ENCODE data around the gene PPRC1. TPM values are rescaled to one million over a fixed set of nuclear protein-coding genes. Genes with fewer than 3 reads are reported as not detected.
"Not testable (repeated sequence)": the region's sequence is repeated elsewhere in the genome, so short reads cannot be mapped to it uniquely, and the experiment has no call there.

The PPRC1 gene
- total and polyA plus RNA-seq, 3 donors from 2014 or later: 27.0 to 49.1 (median 38.7) TPM

DNA sequence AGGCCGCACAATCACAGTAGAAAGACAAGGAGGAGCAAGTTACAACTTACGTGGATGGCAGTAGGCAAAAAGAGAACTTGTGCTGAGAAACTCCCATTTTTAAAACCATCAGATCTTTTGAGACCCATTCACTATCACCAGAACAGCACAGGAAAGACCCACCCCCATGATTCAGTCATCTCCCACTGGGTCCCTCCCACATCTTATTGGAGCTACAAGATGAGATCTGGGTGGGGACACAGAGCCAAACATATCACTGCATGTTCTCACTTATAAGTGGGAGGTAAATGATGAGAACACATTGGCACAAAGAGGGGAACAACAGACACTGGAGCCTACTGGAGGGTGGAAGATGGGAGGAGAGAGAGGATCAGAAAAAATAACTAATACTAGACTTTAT is 51.8 kb downstream of the PPRC1 start:
- DNase-seq: no peak
- no peak for TF ChIP-seq POLR2A (IDR thresholded peaks at IDR 0.05)
- TF ChIP-seq, protein P1, sequence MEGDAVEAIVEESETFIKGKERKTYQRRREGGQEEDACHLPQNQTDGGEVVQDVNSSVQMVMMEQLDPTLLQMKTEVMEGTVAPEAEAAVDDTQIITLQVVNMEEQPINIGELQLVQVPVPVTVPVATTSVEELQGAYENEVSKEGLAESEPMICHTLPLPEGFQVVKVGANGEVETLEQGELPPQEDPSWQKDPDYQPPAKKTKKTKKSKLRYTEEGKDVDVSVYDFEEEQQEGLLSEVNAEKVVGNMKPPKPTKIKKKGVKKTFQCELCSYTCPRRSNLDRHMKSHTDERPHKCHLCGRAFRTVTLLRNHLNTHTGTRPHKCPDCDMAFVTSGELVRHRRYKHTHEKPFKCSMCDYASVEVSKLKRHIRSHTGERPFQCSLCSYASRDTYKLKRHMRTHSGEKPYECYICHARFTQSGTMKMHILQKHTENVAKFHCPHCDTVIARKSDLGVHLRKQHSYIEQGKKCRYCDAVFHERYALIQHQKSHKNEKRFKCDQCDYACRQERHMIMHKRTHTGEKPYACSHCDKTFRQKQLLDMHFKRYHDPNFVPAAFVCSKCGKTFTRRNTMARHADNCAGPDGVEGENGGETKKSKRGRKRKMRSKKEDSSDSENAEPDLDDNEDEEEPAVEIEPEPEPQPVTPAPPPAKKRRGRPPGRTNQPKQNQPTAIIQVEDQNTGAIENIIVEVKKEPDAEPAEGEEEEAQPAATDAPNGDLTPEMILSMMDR (IDR thresholded peaks at IDR 0.05): no peak
- Histone ChIP-seq H3K27me3 (no peaks in the 10 kb centered on the region), H3K36me3 (ENCODE audit: low read depth, missing control alignments) (no peaks in the 10 kb centered on the region), H3K9me3 (no peaks in the 10 kb centered on the region), H3K4me3 (no peak overlapping the region), H3K4me1 (peaks cover 3% of the 10 kb centered on the region), H3K27ac (no peak overlapping the region)
- 62 to 88% methylated on average over 2 of the region's 2 CpGs for WGBS, 2 donors
- intact Hi-C loops (cut with DNase I; ENCODE audit: low total_unique reads): no loop called here

DNA sequence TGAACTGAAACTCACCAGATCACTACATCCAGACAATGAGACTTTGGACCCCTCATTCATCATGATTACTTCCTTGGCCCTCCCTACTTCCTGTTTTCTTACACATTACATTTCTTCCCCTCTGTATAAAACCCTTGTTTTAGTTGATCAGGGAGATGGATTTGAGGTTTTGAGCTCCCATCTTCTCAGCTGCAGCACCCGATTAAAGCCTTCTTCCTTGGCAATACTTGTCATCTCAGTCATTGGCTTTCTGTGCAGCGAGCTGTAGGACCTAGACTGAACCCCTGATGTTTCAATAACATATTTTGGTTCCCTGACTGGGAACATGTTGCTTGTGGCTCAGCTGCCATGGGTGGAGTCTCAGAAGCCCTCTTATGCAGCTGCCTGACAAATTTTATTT is 52.4 kb downstream of the PPRC1 start:
- no peak overlapping the region for H3K4me3 ChIP-seq
- H3K36me3 ChIP-seq (ENCODE audit: low read depth, missing control alignments): no peaks in the 10 kb centered on the region
- no peak for TF ChIP-seq POLR2A (IDR thresholded peaks at IDR 0.05)
- TF ChIP-seq, protein P1 (IDR thresholded peaks at IDR 0.05): no peak
- no peak overlapping the region for H3K27ac ChIP-seq
- peaks cover 3% of the 10 kb centered on the region for H3K4me1 ChIP-seq
- intact Hi-C loops (cut with DNase I; ENCODE audit: low total_unique reads): no loop called here
- 76 to 84% methylated on average over 2 of the region's 2 CpGs for WGBS, 2 donors
- no peaks in the 10 kb centered on the region for H3K27me3 ChIP-seq
- no peaks in the 10 kb centered on the region for H3K9me3 ChIP-seq
- DNase-seq: no peak

DNA sequence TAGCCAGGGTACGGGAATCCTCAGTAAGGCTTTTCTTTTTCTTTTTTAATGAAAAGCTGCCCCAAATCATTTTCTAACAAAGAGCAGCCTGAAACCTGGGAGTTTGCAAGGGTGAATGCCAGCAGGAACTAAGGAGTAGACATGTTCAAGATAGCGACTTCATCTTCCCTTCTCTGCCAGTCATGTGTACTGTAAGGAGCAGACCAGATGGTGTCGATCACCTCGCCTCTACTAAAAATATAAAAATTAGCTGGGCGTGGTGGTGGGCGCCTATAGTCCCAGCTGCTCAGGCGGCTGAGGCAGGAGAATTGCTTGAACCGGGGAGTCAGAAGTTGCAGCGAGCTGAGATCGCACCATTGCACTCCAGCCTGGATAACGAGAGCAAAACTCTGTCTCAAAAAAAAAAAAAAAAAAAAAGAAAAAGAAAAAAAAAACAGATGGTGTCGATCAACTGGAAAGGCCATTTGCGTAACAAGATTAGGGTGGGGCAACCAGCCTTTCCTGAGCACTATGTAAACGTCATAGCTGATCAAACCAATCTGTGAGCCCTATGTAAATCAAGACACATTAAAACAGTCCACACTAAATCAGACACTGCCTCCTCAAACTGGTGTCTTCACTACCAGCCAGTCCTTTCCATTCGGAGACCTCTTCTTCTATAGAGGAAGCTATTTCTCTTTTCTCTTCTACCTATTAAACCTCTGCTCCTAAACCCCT is 53.1 kb downstream of the PPRC1 start:
- no peak for TF ChIP-seq POLR2A (IDR thresholded peaks at IDR 0.05)
- TF ChIP-seq, protein P1 (IDR thresholded peaks at IDR 0.05): no peak
- WGBS, 2 donors: 84 to 85% methylated on average over 15 of the region's 15 CpGs
- H3K4me1 ChIP-seq: peaks cover 3% of the 10 kb centered on the region
- intact Hi-C loops (cut with DNase I; ENCODE audit: low total_unique reads): no loop called here
- H3K27ac ChIP-seq: no peak overlapping the region
- H3K9me3 ChIP-seq: no peaks in the 10 kb centered on the region
- no peak for DNase-seq
- no peaks in the 10 kb centered on the region for H3K36me3 ChIP-seq (ENCODE audit: low read depth, missing control alignments)
- H3K4me3 ChIP-seq: no peak overlapping the region
- no peaks in the 10 kb centered on the region for H3K27me3 ChIP-seq

- Histone ChIP-seq H3K9me3 (no peaks in the 10 kb centered on the region), H3K36me3 (ENCODE audit: low read depth, missing control alignments) (no peaks in the 10 kb centered on the region), H3K4me3 (no peak overlapping the region), H3K27ac (no peak overlapping the region), H3K27me3 (no peaks in the 10 kb centered on the region), H3K4me1 (peaks cover 3% of the 10 kb centered on the region)
- no peak for TF ChIP-seq POLR2A (IDR thresholded peaks at IDR 0.05)
- TF ChIP-seq, protein P1 (IDR thresholded peaks at IDR 0.05): no peak
- WGBS, 2 donors: 56 to 100% methylated on average over 1 to 2 of the region's 3 CpGs
- intact Hi-C loops (cut with DNase I; ENCODE audit: low total_unique reads): no loop called here
- DNase-seq: no peak
These were observed 55.6 kb downstream of the PPRC1 start for GRCh38 chr10:102188298-102188940.

DNA sequence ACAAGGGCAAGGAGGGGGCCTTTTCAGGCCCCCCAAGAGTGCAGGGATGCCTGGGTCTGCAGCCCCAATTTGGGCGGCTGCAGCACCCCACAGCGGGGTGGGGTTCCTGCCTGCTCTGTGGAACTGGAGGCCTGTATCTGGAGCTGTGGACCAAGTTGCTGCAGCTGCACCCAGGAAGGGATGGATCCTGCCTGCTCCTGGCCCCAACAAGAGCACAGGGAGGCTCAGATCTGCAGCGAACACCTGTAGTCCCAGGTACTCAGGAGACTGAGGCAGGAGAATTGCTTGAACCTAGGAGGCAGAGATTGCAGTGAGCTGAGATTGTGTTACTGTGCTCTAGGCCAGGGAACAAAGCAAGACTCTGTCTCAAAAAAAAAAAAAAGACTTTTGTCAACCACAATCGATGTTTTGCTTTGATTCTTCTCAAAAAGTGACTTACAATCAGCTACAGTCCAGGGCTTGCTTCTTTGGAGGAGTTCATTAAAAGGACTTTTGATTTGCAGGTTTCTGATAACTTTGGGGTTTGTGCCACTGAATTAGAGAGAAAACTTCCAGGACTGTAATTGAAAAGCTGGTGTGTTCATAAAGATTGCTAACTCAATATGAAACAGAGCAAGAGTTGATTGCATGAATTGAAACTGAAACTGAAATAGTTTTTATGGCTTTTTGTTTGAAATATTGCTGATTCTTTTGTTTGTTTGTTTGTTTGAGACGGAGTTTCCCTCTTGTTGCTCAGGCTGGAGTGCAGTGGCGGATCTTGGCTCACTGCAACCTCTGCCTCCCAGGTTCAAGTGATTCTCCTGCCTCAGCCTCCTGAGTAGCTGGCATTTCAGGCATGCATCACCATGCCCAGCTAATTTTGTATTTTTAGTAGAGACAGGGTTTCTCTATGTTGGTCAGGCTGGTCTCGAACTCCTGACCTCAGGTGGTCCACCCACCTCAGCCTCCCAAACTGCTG is 56.4 kb downstream of the PPRC1 start:
- H3K4me3 ChIP-seq; intact Hi-C loops (cut with DNase I; ENCODE audit: low total_unique reads); H3K4me1 ChIP-seq; H3K27me3 ChIP-seq; H3K27ac ChIP-seq; H3K36me3 ChIP-seq (ENCODE audit: low read depth, missing control alignments); DNase-seq; H3K9me3 ChIP-seq: not testable (repeated sequence)
- 70 to 80% methylated on average over 5 to 7 of the region's 7 CpGs for WGBS, 2 donors

All from testis (tissue), 3 donors.